Smooth muscle cell (in vitro differentiated cells): Measurements from ENCODE around the gene LRRC55. TPM values are rescaled to one million over a fixed set of nuclear protein-coding genes. Genes with fewer than 3 reads are reported as not detected.

Experiments used
- DNase-seq: peaks from one replicate; lab custom pipeline; 2025; ENCODE audit not compliant: unreplicated experiment; lab: John Stamatoyannopoulos, UW
- H2AFZ ChIP-seq: fragments of 200-600 bp; sonication (generic); 2 replicates; pipeline ENCODE4 v1.6.0; 2016; ENCODE audit warnings: antibody characterized with exemption, low read depth, mild to moderate bottlenecking
- H3F3A ChIP-seq: fragments of 200-600 bp; sonication (generic); 2 replicates; pipeline ENCODE4 v1.6.0; 2017; ENCODE audit warnings: antibody characterized with exemption, low read depth
- H3K27ac ChIP-seq: fragments of 200-600 bp; sonication (generic); 2 replicates; pipeline ENCODE4 v1.5.1; 2016; ENCODE audit warnings: low read depth, mild to moderate bottlenecking
- H3K27me3 ChIP-seq: fragments of 200-600 bp; sonication (generic); 2 replicates; pipeline ENCODE4 v1.6.1; 2016; ENCODE audit warnings: low read depth, mild to moderate bottlenecking
- H3K36me3 ChIP-seq: fragments of 200-600 bp; sonication (generic); 2 replicates; pipeline ENCODE4 v1.5.1; 2016; ENCODE audit warnings: low read depth
- H3K4me1 ChIP-seq: fragments of 200-600 bp; sonication (generic); 2 replicates; pipeline ENCODE4 v1.5.1; 2016; ENCODE audit warnings: low read depth
- H3K4me2 ChIP-seq: fragments of 200-600 bp; sonication (generic); 2 replicates; pipeline ENCODE4 v1.6.0; 2016; ENCODE audit warnings: mild to moderate bottlenecking
- H3K4me3 ChIP-seq: fragments of 200-600 bp; sonication (generic); 2 replicates; pipeline ENCODE4 v1.5.1; 2016; ENCODE audit warnings: mild to moderate bottlenecking
- H3K79me2 ChIP-seq: fragments of 200-600 bp; sonication (generic); 2 replicates; pipeline ENCODE4 v1.6.0; 2016; ENCODE audit warnings: low read depth, mild to moderate bottlenecking
- H3K9ac ChIP-seq: fragments of 200-600 bp; sonication (generic); 2 replicates; pipeline ENCODE4 v1.6.0; 2016; ENCODE audit warnings: low read depth
- H3K9me3 ChIP-seq: fragments of 200-600 bp; sonication (generic); replicated peaks from 2 replicates; pipeline ENCODE4 v1.5.1; 2016; ENCODE audit warnings: low read depth
- H4K20me1 ChIP-seq: fragments of 200-600 bp; sonication (generic); 2 replicates; pipeline ENCODE4 v1.6.0; 2016; ENCODE audit warnings: low read depth
- CTCF ChIP-seq: fragments of 200-600 bp; sonication (generic); IDR thresholded peaks from 2 replicates; pipeline ENCODE4 v1.5.1; 2017; ENCODE audit warnings: borderline replicate concordance, mild to moderate bottlenecking, antibody characterized with exemption; ENCODE audit not compliant: insufficient read depth, poor library complexity, severe bottlenecking
- WGBS: methylation state at CpG from one replicate; pipeline ENCODE4 v1.1.7; 2016; ENCODE audit warnings: low lambda C conversion rate; 5-methylcytosine and 5-hydroxymethylcytosine counted together
- polyA plus RNA-seq: library from polyadenylated mRNA; unstranded; fragments of >200 nt; fragmentation: Nextera tagmentation; extraction: Ambion mirVana; gene quantifications from 2 replicates; pipeline ENCODE4 v1.2.1, GENCODE V29; 2016
- total RNA-seq: library from RNA; depleted of rRNA; stranded (reverse); fragments of >200 nt; gene quantifications from 2 replicates; pipeline ENCODE4 v1.2.3, GENCODE V29; 2014

The LRRC55 gene
- total and polyA plus RNA-seq, 2 experiments from 2014 or later = 0.10 TPM; not detected in 1

- H3K27ac ChIP-seq = no peak overlapping the region
- H3K36me3 ChIP-seq = no peaks in the 10 kb centered on the region
- H2AFZ ChIP-seq = no peak overlapping the region
- H3K9ac ChIP-seq = no peak overlapping the region
- H3F3A ChIP-seq = peaks cover 19% of the 10 kb centered on the region
- no peaks in the 10 kb centered on the region for H4K20me1 ChIP-seq
- H3K4me1 ChIP-seq = peaks cover 53% of the 10 kb centered on the region
- no peak for TF ChIP-seq CTCF
- no peaks in the 10 kb centered on the region for H3K27me3 ChIP-seq
- DNase-seq = no peak
- no peaks in the 10 kb centered on the region for H3K79me2 ChIP-seq
- no peak overlapping the region for H3K4me3 ChIP-seq
- H3K4me2 ChIP-seq = no peak overlapping the region
- no peaks in the 10 kb centered on the region for H3K9me3 ChIP-seq
- WGBS = 35% methylated on average over 7 of the region's 7 CpGs
These were observed 29.0 kb downstream of the LRRC55 start for GRCh38 chr11:57210781-57211180.

- Histone ChIP-seq H4K20me1 (no peaks in the 10 kb centered on the region), H3K27me3 (no peaks in the 10 kb centered on the region), H3K9ac (peak overlapping the region; percentile 31), H3K79me2 (peaks cover 5% of the 10 kb centered on the region), H3K36me3 (no peaks in the 10 kb centered on the region), H3K4me1 (peaks cover 53% of the 10 kb centered on the region), H3K27ac (peak overlapping the region; percentile 71), H3K4me3 (no peak overlapping the region), H3K4me2 (peak overlapping the region; percentile 69), H2AFZ (peak overlapping the region; percentile 46), H3K9me3 (no peaks in the 10 kb centered on the region), H3F3A (peaks cover 19% of the 10 kb centered on the region)
- no peak for TF ChIP-seq CTCF
- WGBS = 19% methylated on average over 8 of the region's 9 CpGs
- DNase-seq = no peak
These were observed 31.8 kb downstream of the LRRC55 start for GRCh38 chr11:57213342-57214097.

GRCh38 chr11:57214098-57214417, 32.3 kb downstream of the LRRC55 start:
- DNase-seq = no peak
- Histone ChIP-seq H3K9ac (no peak overlapping the region), H3K4me2 (peak overlapping the region; percentile 69), H3K27me3 (no peaks in the 10 kb centered on the region), H3K4me3 (no peak overlapping the region), H3K9me3 (no peaks in the 10 kb centered on the region), H4K20me1 (no peaks in the 10 kb centered on the region), H3K79me2 (peaks cover 5% of the 10 kb centered on the region), H3F3A (peaks cover 19% of the 10 kb centered on the region), H3K27ac (peak overlapping the region; percentile 71), H3K36me3 (no peaks in the 10 kb centered on the region), H3K4me1 (peaks cover 53% of the 10 kb centered on the region), H2AFZ (no peak overlapping the region)
- TF ChIP-seq CTCF = no peak
- 46% methylated on average over 2 of the region's 2 CpGs for WGBS

- Histone ChIP-seq H3K79me2 (peaks cover 5% of the 10 kb centered on the region), H3K4me3 (no peak overlapping the region), H3K4me1 (peaks cover 53% of the 10 kb centered on the region), H3K4me2 (peak overlapping the region; percentile 69), H2AFZ (no peak overlapping the region), H3K27ac (peak overlapping the region; percentile 71), H3F3A (peaks cover 23% of the 10 kb centered on the region), H3K9me3 (no peaks in the 10 kb centered on the region), H3K9ac (no peak overlapping the region), H3K36me3 (no peaks in the 10 kb centered on the region), H3K27me3 (no peaks in the 10 kb centered on the region), H4K20me1 (no peaks in the 10 kb centered on the region)
- 7% methylated on average over 3 of the region's 3 CpGs for WGBS
- TF ChIP-seq CTCF = no peak
- DNase-seq = no peak
These were observed 32.7 kb downstream of the LRRC55 start for GRCh38 chr11:57214494-57214893.
